ENCODE results near the gene CLDND2.

- TF ChIP-seq, protein P1, sequence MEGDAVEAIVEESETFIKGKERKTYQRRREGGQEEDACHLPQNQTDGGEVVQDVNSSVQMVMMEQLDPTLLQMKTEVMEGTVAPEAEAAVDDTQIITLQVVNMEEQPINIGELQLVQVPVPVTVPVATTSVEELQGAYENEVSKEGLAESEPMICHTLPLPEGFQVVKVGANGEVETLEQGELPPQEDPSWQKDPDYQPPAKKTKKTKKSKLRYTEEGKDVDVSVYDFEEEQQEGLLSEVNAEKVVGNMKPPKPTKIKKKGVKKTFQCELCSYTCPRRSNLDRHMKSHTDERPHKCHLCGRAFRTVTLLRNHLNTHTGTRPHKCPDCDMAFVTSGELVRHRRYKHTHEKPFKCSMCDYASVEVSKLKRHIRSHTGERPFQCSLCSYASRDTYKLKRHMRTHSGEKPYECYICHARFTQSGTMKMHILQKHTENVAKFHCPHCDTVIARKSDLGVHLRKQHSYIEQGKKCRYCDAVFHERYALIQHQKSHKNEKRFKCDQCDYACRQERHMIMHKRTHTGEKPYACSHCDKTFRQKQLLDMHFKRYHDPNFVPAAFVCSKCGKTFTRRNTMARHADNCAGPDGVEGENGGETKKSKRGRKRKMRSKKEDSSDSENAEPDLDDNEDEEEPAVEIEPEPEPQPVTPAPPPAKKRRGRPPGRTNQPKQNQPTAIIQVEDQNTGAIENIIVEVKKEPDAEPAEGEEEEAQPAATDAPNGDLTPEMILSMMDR (IDR thresholded peaks at IDR 0.05): no peak
- no peak for TF ChIP-seq POLR2A (IDR thresholded peaks at IDR 0.05)
- TF ChIP-seq EP300 (IDR thresholded peaks at IDR 0.05): no peak
Observed at GRCh38 chr19:51337861-51338562, 30.8 kb downstream of the CLDND2 start.

All from tibial nerve (tissue), 4 donors.